Rectal smooth muscle tissue (tissue), 1 donor: ENCODE measurements around the gene FBXW11.

Source experiments
- H3K27ac ChIP-seq: one replicate; pipeline ENCODE4 v1.7.0; 2013; ENCODE audit warnings: low read depth, low read length, inconsistent platforms
- H3K27me3 ChIP-seq: one replicate; pipeline ENCODE4 v1.7.0; 2013; ENCODE audit warnings: low read length; ENCODE audit not compliant: control insufficient read depth, insufficient read depth
- H3K36me3 ChIP-seq: one replicate; pipeline ENCODE4 v1.7.0; 2013; ENCODE audit warnings: low read length; ENCODE audit not compliant: control insufficient read depth, insufficient read depth
- H3K4me1 ChIP-seq: one replicate; pipeline ENCODE4 v1.7.0; 2013; ENCODE audit warnings: low read length; ENCODE audit not compliant: control insufficient read depth, insufficient read depth
- H3K4me3 ChIP-seq: one replicate; pipeline ENCODE4 v1.7.0; 2013; ENCODE audit warnings: low read length
- H3K9ac ChIP-seq: one replicate; pipeline ENCODE4 v1.7.0; 2013; ENCODE audit warnings: low read length

The FBXW11 gene

DNA sequence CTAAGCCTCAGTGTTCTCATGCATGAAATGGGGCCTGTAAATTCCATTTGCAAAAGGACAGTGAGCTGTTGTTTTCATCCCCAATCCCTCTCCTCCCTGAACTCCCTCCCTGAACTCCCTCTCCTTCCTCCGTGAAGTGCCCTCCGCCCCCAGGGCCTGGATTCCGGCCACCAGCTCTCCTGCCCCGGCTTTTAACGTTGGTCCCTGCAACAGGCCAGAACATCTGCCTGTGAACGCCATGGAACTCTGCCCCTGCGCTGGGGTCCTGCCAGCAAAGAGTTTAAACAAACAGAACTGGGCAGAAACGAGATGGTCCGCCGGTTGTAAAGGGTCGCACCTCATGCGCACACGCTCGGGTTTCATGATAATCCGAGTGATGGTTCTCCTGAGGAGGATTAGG is 158.4 kb downstream of the FBXW11 start:
- Histone ChIP-seq H3K4me1 (no peaks in the 10 kb centered on the region), H3K36me3 (no peaks in the 10 kb centered on the region), H3K9ac (no peak overlapping the region), H3K27me3 (no peaks in the 10 kb centered on the region), H3K4me3 (no peak overlapping the region), H3K27ac (no peak overlapping the region)

DNA sequence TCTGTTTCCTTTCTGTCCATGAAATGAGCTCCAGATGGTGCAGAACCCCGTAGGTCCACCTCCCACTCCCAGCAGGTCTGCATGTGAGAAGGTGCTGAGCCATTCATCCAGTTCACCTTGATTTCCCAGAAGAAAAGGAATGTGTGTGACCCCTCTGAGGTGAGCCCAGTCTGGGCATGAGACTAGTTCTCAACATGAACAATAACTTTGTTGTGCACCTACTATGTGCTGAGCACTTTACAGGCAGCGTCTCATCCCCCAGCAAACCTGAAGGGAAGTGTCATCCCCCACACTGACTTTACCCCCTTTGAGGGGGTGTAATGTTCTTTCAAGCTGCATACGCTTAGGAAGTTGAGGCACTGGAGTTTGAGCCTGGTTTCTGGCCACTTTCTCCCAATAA is 159.4 kb downstream of the FBXW11 start:
- H3K27ac ChIP-seq, result no peak overlapping the region
- H3K27me3 ChIP-seq, result no peaks in the 10 kb centered on the region
- H3K36me3 ChIP-seq, result no peaks in the 10 kb centered on the region
- no peak overlapping the region for H3K9ac ChIP-seq
- H3K4me1 ChIP-seq, result no peaks in the 10 kb centered on the region
- H3K4me3 ChIP-seq, result no peak overlapping the region

DNA sequence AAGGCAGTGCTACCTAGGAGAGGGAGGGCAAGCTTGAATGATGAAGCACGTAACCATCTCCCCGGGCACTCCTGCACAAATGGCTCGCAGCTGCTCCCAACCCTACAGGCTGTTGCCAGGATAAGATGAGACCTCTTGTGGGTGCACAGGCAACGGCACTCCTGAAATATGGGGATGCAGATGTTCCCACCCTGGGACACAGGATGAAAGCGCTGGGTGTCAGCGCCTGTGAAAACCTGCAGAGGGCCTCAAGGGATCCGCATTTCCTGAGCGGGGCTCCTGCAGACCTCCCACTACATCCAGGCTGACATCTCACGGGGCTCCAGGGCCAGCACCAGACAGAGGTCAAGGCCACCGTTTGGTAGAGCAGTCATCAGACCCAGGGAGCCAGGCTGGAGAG is 160.1 kb downstream of the FBXW11 start:
- no peaks in the 10 kb centered on the region for H3K36me3 ChIP-seq
- H3K4me1 ChIP-seq, result no peaks in the 10 kb centered on the region
- no peak overlapping the region for H3K4me3 ChIP-seq
- no peak overlapping the region for H3K27ac ChIP-seq
- H3K9ac ChIP-seq, result no peak overlapping the region
- H3K27me3 ChIP-seq, result no peaks in the 10 kb centered on the region

DNA sequence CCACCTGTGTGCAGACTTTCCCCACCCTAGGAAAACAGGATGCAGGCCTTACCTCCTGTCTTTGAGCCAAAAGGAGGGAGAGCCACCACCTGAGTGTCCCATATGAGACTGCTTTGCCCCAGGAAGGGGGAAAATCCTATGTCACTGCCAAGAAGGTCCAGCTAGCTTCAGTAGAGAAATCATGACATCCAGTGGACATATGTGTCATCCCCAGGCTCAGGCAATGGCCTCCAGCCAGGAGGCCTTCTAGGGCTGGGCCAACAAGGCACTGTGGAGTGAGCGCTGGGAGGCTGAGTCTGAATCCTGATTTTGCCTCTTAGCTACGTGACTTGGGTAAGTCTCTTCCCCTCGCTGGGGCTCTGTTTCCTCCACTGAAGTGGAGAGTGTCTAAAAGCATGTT is 160.6 kb downstream of the FBXW11 start:
- Histone ChIP-seq H3K27me3 (no peaks in the 10 kb centered on the region), H3K9ac (no peak overlapping the region), H3K27ac (no peak overlapping the region), H3K36me3 (no peaks in the 10 kb centered on the region), H3K4me3 (no peak overlapping the region), H3K4me1 (no peaks in the 10 kb centered on the region)

DNA sequence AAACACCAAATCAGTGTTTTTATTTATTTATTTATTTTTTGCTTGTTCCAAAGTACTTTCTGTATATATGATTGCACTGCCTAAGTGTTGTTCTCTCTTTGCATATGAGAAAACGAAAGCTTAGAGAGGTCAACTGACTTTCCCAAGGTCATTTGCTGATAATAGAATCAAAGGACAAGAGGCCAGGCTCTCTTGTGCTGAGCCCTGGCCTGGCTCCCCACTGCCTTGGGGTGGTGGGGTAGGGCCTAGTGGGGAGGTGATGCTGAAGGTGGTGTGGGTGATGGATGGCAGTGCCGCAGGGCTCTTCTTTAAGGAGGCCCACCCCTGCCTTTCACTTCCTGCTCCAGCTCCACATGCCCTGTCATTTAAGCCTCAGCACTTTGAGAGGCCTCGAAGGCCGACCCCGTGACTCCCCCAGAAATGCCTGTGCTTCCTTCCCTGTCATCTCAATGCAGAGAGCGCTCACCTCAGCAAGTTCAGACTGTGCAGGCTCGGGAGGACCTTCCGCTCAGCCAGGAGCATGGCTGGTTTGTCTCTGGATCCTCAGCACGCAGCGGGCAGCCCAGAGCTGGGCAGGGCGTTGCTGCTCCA is 161.3 kb downstream of the FBXW11 start:
- Histone ChIP-seq H3K27me3 (no peaks in the 10 kb centered on the region), H3K4me3 (no peak overlapping the region), H3K27ac (no peak overlapping the region), H3K36me3 (no peaks in the 10 kb centered on the region), H3K9ac (no peak overlapping the region), H3K4me1 (no peaks in the 10 kb centered on the region)

DNA sequence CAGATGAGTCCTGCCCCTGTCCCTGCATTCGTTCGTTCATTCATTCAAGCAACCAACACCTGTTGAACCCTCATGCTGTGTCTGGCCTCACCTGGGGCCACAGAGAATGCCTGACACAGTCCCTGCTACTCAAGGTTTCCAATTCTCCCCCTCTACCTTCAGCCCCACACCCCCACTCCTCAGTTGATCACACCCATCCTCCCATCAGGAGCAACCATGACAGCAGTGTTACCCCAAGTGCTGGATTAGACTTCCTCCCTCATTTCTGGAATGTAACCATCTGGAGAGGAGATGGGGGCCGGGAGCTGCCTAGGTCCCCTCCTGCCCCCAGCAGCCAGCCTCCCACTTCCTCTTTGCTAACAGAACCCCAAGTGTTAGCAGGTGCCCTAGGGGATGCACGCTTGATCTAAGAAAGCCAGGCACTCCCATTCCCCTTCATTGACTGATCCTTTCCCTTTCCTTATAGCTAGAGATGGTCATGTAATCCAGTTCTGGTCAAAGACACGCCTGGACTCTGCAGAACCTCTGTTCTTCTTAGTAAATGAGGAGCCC is 163.6 kb downstream of the FBXW11 start:
- H3K27ac ChIP-seq, result no peak overlapping the region
- no peaks in the 10 kb centered on the region for H3K4me1 ChIP-seq
- H3K36me3 ChIP-seq, result no peaks in the 10 kb centered on the region
- H3K4me3 ChIP-seq, result no peak overlapping the region
- no peaks in the 10 kb centered on the region for H3K27me3 ChIP-seq
- no peak overlapping the region for H3K9ac ChIP-seq

DNA sequence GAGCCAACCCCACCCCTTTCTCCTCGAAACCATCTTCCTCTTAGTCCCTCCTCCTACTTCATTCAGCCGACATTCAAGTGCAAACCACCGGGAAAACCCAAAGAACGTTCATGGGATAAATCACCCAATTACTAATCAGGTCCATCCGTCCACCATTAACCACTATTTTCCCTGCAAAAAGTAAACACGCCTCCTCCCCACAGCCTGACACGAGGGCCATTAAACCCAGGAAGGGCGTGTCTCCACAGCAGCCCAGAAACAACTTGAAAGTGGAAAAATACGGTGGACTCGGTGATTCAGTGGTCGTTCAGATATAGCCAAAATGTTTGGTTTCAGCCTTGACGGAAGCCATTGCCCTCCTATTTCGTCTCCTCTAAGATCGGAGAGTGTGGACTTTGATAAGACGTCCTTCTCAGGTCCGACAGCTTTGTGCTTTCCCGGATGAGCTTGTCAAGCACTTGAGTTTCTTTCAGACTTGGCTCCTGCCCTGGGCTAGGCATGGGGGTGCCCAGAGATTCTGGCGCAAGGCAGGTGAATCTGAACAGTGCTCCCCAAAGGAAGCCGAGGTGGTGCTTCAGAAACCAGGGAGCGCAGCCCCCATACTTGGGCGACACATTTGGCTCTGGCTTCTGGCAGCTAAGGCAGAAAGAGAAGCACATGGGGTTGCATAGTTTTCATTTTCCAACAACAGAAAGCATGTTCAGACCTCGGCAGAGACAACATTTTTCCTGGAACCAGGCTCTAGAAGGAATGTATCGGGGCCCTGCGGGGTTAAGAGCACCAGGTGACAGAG is 164.3 kb downstream of the FBXW11 start:
- Histone ChIP-seq H3K27me3 (no peaks in the 10 kb centered on the region), H3K4me3 (no peak overlapping the region), H3K36me3 (no peaks in the 10 kb centered on the region), H3K4me1 (no peaks in the 10 kb centered on the region), H3K27ac (no peak overlapping the region), H3K9ac (no peak overlapping the region)

DNA sequence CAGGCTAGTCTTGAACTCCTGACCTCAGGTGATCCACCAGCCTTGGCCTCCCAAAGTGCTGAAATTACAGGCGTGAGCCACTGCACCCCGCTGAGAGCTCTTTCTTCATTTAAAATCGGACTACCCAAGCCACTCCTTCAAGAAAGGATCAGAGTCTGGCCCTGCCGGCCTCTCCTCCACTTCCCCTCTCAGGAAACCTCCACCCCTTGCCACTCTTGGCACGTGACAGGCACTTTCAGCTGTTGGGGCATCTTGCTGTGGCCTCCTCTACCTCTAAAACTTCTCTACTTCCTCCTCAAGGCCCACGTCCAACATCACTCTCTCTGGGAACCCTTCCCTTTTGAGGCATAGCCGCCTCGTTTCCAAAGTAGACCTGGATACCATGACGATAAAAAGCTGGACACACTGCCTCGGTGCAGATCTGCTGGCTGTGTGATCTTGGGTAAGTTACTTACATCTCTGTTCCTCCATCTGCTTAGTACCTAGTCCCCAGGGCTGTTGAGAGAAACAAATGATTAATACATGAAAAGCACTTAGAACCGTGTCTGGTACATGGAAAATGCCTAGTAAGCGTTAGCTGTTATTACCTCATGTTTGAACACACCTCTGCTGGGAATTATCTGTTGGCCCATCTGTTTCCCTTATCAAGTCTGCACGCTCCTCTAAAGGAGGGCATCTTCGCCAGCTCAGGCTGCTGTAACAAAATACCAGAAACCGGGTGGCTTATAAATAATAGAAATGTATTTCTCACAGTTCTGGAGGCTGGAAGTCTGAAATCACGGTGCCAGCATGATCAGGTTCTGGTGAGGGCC is 165.5 kb downstream of the FBXW11 start:
- Histone ChIP-seq H3K27me3 (no peaks in the 10 kb centered on the region), H3K4me1 (no peaks in the 10 kb centered on the region), H3K9ac (no peak overlapping the region), H3K27ac (no peak overlapping the region), H3K36me3 (no peaks in the 10 kb centered on the region), H3K4me3 (no peak overlapping the region)

DNA sequence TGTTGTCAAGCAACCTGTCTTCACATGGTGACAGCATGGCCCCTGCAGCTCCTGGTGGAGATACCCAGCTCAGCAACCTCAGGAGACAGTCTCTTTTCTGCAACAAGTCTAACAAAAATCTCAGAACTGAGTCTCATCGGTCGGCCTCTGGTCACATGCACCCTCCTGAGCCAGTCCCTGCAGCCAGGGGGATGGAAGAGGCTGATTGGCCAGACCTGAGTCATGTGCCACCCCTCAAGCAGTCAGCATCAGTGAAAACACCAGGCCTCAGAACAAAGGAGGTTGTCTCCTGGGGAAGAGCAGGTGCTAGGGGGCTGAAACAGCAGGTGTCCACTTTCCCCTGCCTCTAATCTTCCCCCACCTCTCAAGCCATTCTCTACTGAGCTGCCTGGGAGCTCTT is 166.4 kb downstream of the FBXW11 start:
- no peak overlapping the region for H3K27ac ChIP-seq
- H3K27me3 ChIP-seq, result no peaks in the 10 kb centered on the region
- H3K4me3 ChIP-seq, result no peak overlapping the region
- no peak overlapping the region for H3K9ac ChIP-seq
- no peaks in the 10 kb centered on the region for H3K36me3 ChIP-seq
- H3K4me1 ChIP-seq, result no peaks in the 10 kb centered on the region

DNA sequence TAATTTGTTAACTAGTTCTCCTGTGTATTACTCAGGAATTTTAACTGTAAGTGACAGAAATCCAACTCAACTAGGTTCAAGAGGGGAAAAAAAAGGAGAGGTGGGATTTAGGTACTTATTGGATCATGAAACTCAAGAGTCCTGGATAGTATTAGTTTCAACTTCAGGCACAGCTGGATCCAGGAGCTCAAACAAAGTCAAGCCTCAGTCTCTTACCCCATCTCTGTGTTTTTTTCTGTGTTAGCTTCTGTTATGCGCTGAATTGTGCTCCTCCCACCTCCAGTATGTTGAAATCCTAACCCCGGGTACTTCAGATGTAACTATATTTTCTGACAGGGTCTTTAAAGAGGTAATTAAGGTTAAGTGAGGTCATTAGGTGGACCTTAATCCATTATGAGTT is 167.3 kb downstream of the FBXW11 start:
- H3K27ac ChIP-seq, result no peak overlapping the region
- H3K36me3 ChIP-seq, result no peaks in the 10 kb centered on the region
- H3K4me3 ChIP-seq, result no peak overlapping the region
- H3K27me3 ChIP-seq, result no peaks in the 10 kb centered on the region
- no peak overlapping the region for H3K9ac ChIP-seq
- H3K4me1 ChIP-seq, result no peaks in the 10 kb centered on the region

DNA sequence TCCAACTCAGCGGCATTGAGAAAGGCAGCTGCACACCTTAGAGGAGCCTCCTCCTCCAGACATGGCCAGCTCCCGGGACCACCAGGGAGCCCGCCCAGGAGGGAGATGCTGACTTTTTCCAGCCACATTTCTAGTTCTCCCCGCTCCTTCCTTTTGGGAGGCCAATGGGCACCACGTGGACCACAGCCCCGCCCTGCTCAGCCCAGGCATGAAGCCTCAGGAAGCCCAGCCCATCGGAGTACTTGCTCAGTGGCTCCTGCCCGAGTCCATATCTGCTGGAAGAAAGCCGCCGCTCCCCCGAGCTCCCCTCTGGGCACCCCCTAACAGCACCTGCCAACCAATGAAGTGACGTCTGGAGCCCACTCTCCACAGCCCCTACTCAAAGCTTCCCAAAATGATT is 168.4 kb downstream of the FBXW11 start:
- no peak overlapping the region for H3K27ac ChIP-seq
- no peak overlapping the region for H3K4me3 ChIP-seq
- no peaks in the 10 kb centered on the region for H3K4me1 ChIP-seq
- no peaks in the 10 kb centered on the region for H3K36me3 ChIP-seq
- no peak overlapping the region for H3K9ac ChIP-seq
- no peaks in the 10 kb centered on the region for H3K27me3 ChIP-seq

DNA sequence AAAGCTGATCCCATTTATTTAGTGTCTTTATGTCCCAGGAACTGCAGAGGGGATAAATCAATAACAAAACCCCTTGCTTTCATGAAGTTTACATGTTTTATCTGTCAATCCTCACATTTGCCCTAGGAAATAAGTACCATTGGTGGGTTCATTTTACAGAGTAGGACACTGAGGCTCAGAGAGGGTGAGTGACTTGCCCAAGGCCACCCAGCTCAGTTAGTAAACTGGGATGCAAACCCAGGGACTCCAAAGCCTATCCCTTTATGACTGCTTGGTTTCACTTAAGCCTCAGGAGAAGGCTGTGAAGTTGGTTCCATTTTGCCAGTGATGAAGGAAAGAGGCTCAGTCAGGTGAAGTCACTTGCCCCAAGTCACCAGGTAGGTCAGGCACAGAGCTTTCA is 168.9 kb downstream of the FBXW11 start:
- no peak overlapping the region for H3K9ac ChIP-seq
- no peak overlapping the region for H3K4me3 ChIP-seq
- H3K27ac ChIP-seq, result no peak overlapping the region
- H3K36me3 ChIP-seq, result no peaks in the 10 kb centered on the region
- H3K4me1 ChIP-seq, result no peaks in the 10 kb centered on the region
- H3K27me3 ChIP-seq, result no peaks in the 10 kb centered on the region
